ENCODE measurements around the gene DAB1.

Gene DAB1

DNA sequence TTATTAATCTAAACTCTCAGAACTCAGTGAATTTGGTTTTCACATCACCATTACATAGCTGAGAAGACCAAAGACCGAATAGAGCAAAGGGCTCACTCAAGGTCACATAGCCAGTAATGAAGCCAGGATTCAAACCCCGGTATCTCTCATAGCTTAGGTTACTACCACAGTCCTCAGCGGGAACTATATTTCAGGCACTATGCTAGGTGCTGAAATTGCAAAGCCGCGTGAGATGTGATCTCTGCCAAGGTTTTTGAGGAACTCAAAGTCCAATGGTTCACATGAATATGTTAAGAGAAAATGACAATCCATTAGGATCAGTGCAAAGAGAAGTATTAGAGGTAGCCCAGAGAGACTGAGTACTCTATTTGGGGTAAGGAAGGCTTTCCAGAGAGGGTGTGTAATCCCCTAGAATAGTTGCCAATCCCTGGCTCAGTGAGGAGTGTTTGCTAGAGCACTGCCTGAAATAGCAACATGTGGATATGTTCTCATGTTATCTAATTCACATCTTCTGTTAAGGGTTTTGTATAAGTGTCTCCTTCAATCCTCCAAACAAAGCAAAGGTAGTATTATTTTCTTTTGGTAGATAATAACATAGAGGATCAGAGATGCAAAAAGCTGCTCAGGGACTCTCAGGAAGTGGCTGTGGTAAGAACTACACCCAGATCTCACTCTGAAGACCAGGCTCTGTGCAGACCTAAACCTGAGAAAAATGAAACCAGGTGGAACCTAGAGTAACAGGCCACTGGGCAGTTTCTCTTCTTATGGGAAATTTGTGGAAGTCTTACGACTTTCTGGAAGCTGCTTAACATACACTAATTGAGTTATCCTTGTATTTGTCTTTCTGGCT, 365.0 kb downstream of the DAB1 start:
- Histone ChIP-seq H3K27me3 (ENCODE audit: insufficient read depth, low read length) (no peaks in the 10 kb centered on the region), H3K4me1 (ENCODE audit: insufficient read depth, low read length, severe bottlenecking) (no peaks in the 10 kb centered on the region), H3K9me2 (ENCODE audit: low read depth, low read length) (no peaks in the 10 kb centered on the region), H3K9ac (ENCODE audit: low read length) (no peak overlapping the region), H3K4me3 (ENCODE audit: low read depth, low read length, poor library complexity, severe bottlenecking) (no peak overlapping the region), H3K36me3 (ENCODE audit: insufficient read depth, low read length) (no peaks in the 10 kb centered on the region), H2AFZ (ENCODE audit: low read length) (no peak overlapping the region), H3K4me2 (ENCODE audit: low read length) (no peak overlapping the region), H3K79me2 (ENCODE audit: insufficient read depth, low read length) (no peaks in the 10 kb centered on the region), H4K20me1 (ENCODE audit: insufficient read depth, low read length) (no peaks in the 10 kb centered on the region), H3K27ac (ENCODE audit: low read depth, low read length, poor library complexity, severe bottlenecking) (no peak overlapping the region), H3F3A (ENCODE audit: insufficient read depth, low read length) (no peaks in the 10 kb centered on the region), H3K9me3 (ENCODE audit: low read length) (no peaks in the 10 kb centered on the region)
- TF ChIP-seq EZH2 (IDR thresholded peaks at IDR 0.05; ENCODE audit: borderline replicate concordance, low read length): no peak
- TF ChIP-seq, protein P1, sequence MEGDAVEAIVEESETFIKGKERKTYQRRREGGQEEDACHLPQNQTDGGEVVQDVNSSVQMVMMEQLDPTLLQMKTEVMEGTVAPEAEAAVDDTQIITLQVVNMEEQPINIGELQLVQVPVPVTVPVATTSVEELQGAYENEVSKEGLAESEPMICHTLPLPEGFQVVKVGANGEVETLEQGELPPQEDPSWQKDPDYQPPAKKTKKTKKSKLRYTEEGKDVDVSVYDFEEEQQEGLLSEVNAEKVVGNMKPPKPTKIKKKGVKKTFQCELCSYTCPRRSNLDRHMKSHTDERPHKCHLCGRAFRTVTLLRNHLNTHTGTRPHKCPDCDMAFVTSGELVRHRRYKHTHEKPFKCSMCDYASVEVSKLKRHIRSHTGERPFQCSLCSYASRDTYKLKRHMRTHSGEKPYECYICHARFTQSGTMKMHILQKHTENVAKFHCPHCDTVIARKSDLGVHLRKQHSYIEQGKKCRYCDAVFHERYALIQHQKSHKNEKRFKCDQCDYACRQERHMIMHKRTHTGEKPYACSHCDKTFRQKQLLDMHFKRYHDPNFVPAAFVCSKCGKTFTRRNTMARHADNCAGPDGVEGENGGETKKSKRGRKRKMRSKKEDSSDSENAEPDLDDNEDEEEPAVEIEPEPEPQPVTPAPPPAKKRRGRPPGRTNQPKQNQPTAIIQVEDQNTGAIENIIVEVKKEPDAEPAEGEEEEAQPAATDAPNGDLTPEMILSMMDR (IDR thresholded peaks at IDR 0.05; ENCODE audit: low read length): no peak

DNA sequence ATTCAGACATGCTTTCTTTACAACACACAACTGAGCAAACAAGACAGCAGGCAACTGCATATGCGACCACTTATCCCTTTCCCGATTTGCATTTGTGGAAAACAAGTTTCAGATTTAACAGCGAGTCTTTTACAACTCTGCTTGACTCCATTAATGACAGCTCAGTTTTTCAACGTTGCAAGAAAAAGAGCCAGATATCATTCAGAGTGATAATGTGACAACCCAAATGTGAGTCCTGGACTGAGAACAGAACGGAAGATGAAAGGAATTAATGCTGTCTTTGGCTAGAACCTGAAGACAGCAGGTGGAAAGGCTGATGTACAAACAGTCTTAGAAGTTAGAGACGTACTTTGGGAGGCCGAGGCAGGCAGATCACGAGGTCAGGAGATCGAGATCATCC, 375.0 kb downstream of the DAB1 start:
- Histone ChIP-seq H3K36me3 (ENCODE audit: insufficient read depth, low read length) (no peaks in the 10 kb centered on the region), H4K20me1 (ENCODE audit: insufficient read depth, low read length) (no peaks in the 10 kb centered on the region), H3K4me3 (ENCODE audit: low read depth, low read length, poor library complexity, severe bottlenecking) (no peak overlapping the region), H3K9ac (ENCODE audit: low read length) (no peak overlapping the region), H3K4me2 (ENCODE audit: low read length) (no peak overlapping the region), H3K4me1 (ENCODE audit: insufficient read depth, low read length, severe bottlenecking) (no peaks in the 10 kb centered on the region), H3K79me2 (ENCODE audit: insufficient read depth, low read length) (no peaks in the 10 kb centered on the region), H3K27ac (ENCODE audit: low read depth, low read length, poor library complexity, severe bottlenecking) (no peak overlapping the region), H2AFZ (ENCODE audit: low read length) (no peak overlapping the region), H3F3A (ENCODE audit: insufficient read depth, low read length) (no peaks in the 10 kb centered on the region), H3K9me3 (ENCODE audit: low read length) (no peaks in the 10 kb centered on the region), H3K9me2 (ENCODE audit: low read depth, low read length) (no peaks in the 10 kb centered on the region), H3K27me3 (ENCODE audit: insufficient read depth, low read length) (no peaks in the 10 kb centered on the region)
- no peak for TF ChIP-seq EZH2 (IDR thresholded peaks at IDR 0.05; ENCODE audit: borderline replicate concordance, low read length)
- TF ChIP-seq, protein P1 (IDR thresholded peaks at IDR 0.05; ENCODE audit: low read length): no peak

DNA sequence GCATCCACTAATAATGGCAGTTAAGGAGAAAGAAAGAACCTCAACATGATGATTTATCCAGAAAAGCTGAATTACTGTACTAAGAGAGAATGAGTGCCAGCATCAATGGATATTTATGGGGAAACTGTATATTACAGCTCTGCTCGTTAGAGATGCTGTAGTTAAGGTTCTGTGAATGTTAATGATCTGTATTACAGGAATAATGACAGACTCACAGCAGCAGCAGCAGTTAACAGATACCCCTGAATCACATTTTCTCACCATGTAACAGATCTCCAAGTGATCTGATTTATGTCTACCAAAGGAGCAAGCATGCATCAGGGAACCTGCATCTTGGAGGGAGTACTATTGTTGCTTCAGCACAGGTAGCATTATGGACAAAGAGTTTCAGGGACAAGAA, 377.4 kb downstream of the DAB1 start:
- no peaks in the 10 kb centered on the region for H3K9me3 ChIP-seq (ENCODE audit: low read length)
- no peak overlapping the region for H3K4me3 ChIP-seq (ENCODE audit: low read depth, low read length, poor library complexity, severe bottlenecking)
- no peaks in the 10 kb centered on the region for H3K4me1 ChIP-seq (ENCODE audit: insufficient read depth, low read length, severe bottlenecking)
- TF ChIP-seq, protein P1 (IDR thresholded peaks at IDR 0.05; ENCODE audit: low read length): no peak
- no peak for TF ChIP-seq EZH2 (IDR thresholded peaks at IDR 0.05; ENCODE audit: borderline replicate concordance, low read length)
- H3K27me3 ChIP-seq (ENCODE audit: insufficient read depth, low read length): no peaks in the 10 kb centered on the region
- no peaks in the 10 kb centered on the region for H3K36me3 ChIP-seq (ENCODE audit: insufficient read depth, low read length)
- no peak overlapping the region for H2AFZ ChIP-seq (ENCODE audit: low read length)
- no peaks in the 10 kb centered on the region for H3K9me2 ChIP-seq (ENCODE audit: low read depth, low read length)
- no peak overlapping the region for H3K9ac ChIP-seq (ENCODE audit: low read length)
- no peak overlapping the region for H3K4me2 ChIP-seq (ENCODE audit: low read length)
- no peaks in the 10 kb centered on the region for H3F3A ChIP-seq (ENCODE audit: insufficient read depth, low read length)
- H4K20me1 ChIP-seq (ENCODE audit: insufficient read depth, low read length): no peaks in the 10 kb centered on the region
- no peak overlapping the region for H3K27ac ChIP-seq (ENCODE audit: low read depth, low read length, poor library complexity, severe bottlenecking)
- no peaks in the 10 kb centered on the region for H3K79me2 ChIP-seq (ENCODE audit: insufficient read depth, low read length)

Data from OCI-LY1 (cell line).